ENCODE data around the gene C16orf87. TPM values are rescaled to one million over a fixed set of nuclear protein-coding genes. Genes with fewer than 3 reads are reported as not detected.
A peak's percentile ranks its signal among the peaks of the same experiment; 100 is the strongest.

C16orf87 gene
- total RNA-seq, 4 donors from 2014 or later, result 5.1 to 13.3 (median 6.2) TPM

- H3K4me3 ChIP-seq (replicated peaks in 1 of 3), result peak overlapping the region in 1 of 3 donors; percentile 48
- H3K27ac ChIP-seq, result no peak overlapping the region
- TF ChIP-seq POLR2A (IDR thresholded peaks at IDR 0.05), result no peak
- TF ChIP-seq CTCF (IDR thresholded peaks at IDR 0.05), result no peak
Measured at GRCh38 chr16:46790599-46791270, 40.2 kb downstream of the C16orf87 start.

DNA sequence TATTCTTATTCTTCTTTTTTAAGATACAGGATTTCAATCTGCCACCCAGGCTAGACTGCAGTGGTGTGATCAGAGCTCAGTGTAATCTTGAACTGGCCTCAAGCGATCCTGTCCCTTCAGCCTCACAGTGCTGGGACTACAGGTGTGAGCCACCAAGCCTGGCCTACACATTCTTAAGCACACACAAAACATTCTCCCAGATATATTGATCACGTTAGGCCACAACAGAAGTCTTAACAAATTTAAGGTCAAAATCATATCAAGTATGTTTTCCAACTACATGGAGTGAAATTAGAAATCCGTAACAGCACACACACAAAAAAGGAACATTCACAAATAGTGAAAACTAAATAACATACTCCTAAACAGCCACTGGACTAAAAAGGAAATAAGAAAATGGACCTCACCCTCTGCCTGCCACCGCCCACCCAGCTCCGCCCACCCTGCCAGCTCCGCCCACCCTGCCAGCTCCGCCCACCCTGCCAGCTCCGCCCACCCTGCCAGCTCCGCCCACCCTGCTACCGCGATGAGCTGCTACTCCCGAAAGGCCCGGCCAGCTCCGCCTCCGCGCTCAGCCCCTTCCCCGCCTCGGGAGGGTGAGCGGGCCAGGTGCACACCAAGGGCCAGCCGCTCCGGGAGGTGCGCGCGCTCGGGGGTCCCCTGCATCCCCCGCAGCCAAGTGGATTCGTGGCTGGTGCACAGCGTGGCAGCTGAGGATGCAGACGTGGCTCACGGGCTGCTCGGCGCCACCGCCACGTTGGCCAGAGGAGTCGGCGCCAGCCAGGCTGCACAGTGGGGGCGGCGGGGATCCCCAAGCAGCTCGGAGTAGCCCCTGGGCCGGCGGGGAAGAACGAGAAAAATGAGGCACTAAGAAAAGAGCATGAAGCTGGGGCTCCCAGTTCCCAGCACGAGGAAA lies 41.2 kb downstream of the C16orf87 start:
- H3K27ac ChIP-seq, result no peak overlapping the region

More at GRCh38 chr16:46790599-46791270, 40.2 kb downstream of the C16orf87 start:
- 91 to 92% methylated on average over 8 of the region's 8 CpGs for WGBS, 2 donors
- intact Hi-C loops (cut with DNase I), result no loop called here
- Histone ChIP-seq H3K27me3 (no peaks in the 10 kb centered on the region), H3K36me3 (no peaks in the 10 kb centered on the region), H3K9me3 (no peaks in the 10 kb centered on the region), H3K4me1 (peaks cover 0 to 4% of the 10 kb centered on the region in 2 donors)
- no peak for DNase-seq

DNA sequence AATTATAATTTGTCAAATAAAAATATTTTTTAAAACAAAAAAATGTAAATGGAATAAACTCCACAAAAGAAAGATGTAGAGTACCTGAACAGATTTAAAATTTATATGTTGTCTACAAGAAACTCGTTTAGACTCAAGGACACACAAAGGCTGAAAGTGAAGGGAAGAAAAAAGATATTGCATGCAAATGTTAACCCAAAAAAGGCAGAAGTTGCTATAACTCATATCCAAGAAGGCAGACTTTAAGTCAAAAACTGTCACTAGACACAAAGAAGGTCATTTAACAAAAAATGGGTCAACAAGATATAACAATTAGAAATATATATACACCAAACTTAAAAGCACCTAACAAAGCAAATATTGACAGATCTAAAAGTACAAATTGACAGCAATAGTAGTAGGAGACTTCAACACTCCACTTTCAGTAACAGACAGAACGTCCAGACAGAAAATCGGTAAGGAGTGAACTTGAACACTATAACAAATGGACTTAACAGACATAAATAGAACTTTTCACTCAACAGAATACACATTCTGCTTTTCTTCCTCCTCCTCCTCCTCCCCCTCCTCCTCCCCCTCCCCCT lies 42.0 kb downstream of the C16orf87 start:
- Histone ChIP-seq H3K27ac (no peak overlapping the region), H3K9me3 (no peaks in the 10 kb centered on the region), H3K36me3 (no peaks in the 10 kb centered on the region), H3K4me3 (replicated peaks in 1 of 3) (no peak overlapping the region), H3K4me1 (peaks cover 0 to 4% of the 10 kb centered on the region in 2 donors), H3K27me3 (no peaks in the 10 kb centered on the region)
- DNase-seq, result no peak
- 81 to 85% methylated on average over 3 of the region's 3 CpGs for WGBS, 2 donors
- intact Hi-C loops (cut with DNase I), result no loop called here
- TF ChIP-seq POLR2A (IDR thresholded peaks at IDR 0.05) (no peak), CTCF (IDR thresholded peaks at IDR 0.05) (no peak)

More for the DNA sequence above, 41.2 kb downstream of the C16orf87 start:
- Histone ChIP-seq H3K4me1 (peaks cover 0 to 4% of the 10 kb centered on the region in 2 donors), H3K4me3 (replicated peaks in 1 of 3) (peak overlapping the region in 2 of 3 donors; percentile 20 to 48), H3K9me3 (no peaks in the 10 kb centered on the region), H3K27me3 (no peaks in the 10 kb centered on the region), H3K36me3 (no peaks in the 10 kb centered on the region)
- peak; percentile 43 to 58 for DNase-seq
- 12 to 13% methylated on average over 22 to 29 of the region's 43 CpGs for WGBS, 2 donors
- TF ChIP-seq POLR2A (IDR thresholded peaks at IDR 0.05), result no peak
- TF ChIP-seq CTCF (IDR thresholded peaks at IDR 0.05), result no peak
- intact Hi-C loops (cut with DNase I), result no loop called here

DNA sequence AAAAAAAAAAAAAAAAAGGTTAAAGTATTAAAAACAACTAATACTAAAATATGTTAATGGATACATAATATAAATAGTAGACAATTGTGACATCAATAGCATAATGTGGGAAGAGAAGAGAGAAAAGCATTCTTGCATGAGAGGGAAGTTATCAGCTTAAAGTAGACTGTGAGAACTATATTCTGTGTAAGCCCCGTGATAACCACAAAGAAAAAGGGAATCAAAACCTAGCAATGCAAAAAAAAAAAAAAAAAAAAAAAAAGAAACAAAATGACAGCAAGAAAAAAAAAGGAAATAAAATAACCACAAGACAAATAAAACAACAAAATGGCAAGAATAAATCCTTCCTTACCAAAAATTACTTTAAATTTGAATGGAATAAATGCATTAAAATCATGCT lies 43.1 kb downstream of the C16orf87 start:
- 76 to 97% methylated on average over 1 of the region's 1 CpG for WGBS, 2 donors

More for the DNA sequence above, 43.1 kb downstream of the C16orf87 start:
- no peak for DNase-seq
- no peak overlapping the region for H3K4me3 ChIP-seq (replicated peaks in 1 of 3)
- peaks cover 0 to 4% of the 10 kb centered on the region in 2 donors for H3K4me1 ChIP-seq
- TF ChIP-seq POLR2A (IDR thresholded peaks at IDR 0.05), result no peak
- no peak for TF ChIP-seq CTCF (IDR thresholded peaks at IDR 0.05)
- no peaks in the 10 kb centered on the region for H3K27me3 ChIP-seq
- intact Hi-C loops (cut with DNase I), result no loop called here
- H3K27ac ChIP-seq, result no peak overlapping the region
- H3K9me3 ChIP-seq, result no peaks in the 10 kb centered on the region
- H3K36me3 ChIP-seq, result no peaks in the 10 kb centered on the region
